ENCODE results near the gene C1orf167. TPM values are rescaled to one million over a fixed set of nuclear protein-coding genes. Genes with fewer than 3 reads are reported as not detected.

Gene C1orf167
- total RNA-seq, 1 donor from 2014 or later: not detected

GRCh38 chr1:11826946-11827345 lies 65.0 kb downstream of the C1orf167 start:
- Histone ChIP-seq H3K4me1 (no peaks in the 10 kb centered on the region), H3K36me3 (peaks cover 0 to 96% of the 10 kb centered on the region in 2 donors), H3K9me3 (no peaks in the 10 kb centered on the region), H3K27ac (no peak overlapping the region), H3K27me3 (no peaks in the 10 kb centered on the region), H3K4me3 (no peak overlapping the region)
- intact Hi-C loops (cut with DNase I): no loop called here
- TF ChIP-seq POLR2AphosphoS5 (IDR thresholded peaks at IDR 0.05; ENCODE audit: insufficient read depth in 1 of 2, low read depth in 1 of 2) (no peak), POLR2A (IDR thresholded peaks at IDR 0.05) (no peak), CTCF (IDR thresholded peaks at IDR 0.05) (no peak)
- DNase-seq (ENCODE audit: extremely low spot score in 2 of 2): no peak

- Histone ChIP-seq H3K27ac (no peak overlapping the region), H3K36me3 (peaks cover 0 to 95% of the 10 kb centered on the region in 2 donors), H3K27me3 (no peaks in the 10 kb centered on the region), H3K4me3 (no peak overlapping the region), H3K4me1 (no peaks in the 10 kb centered on the region), H3K9me3 (no peaks in the 10 kb centered on the region)
- TF ChIP-seq CTCF (IDR thresholded peaks at IDR 0.05) (no peak), POLR2AphosphoS5 (IDR thresholded peaks at IDR 0.05; ENCODE audit: insufficient read depth in 1 of 2, low read depth in 1 of 2) (no peak), POLR2A (IDR thresholded peaks at IDR 0.05) (no peak)
- intact Hi-C loops (cut with DNase I): no loop called here
- DNase-seq (ENCODE audit: extremely low spot score in 2 of 2): no peak
These were observed 66.5 kb downstream of the C1orf167 start for GRCh38 chr1:11828511-11828910.

- intact Hi-C loops (cut with DNase I): no loop called here
These were observed 70.1 kb downstream of the C1orf167 start for GRCh38 chr1:11831945-11832725.

GRCh38 chr1:11833497-11833896 lies 71.5 kb downstream of the C1orf167 start:
- Histone ChIP-seq H3K4me1 (no peaks in the 10 kb centered on the region), H3K27me3 (no peaks in the 10 kb centered on the region), H3K36me3 (peaks cover 0 to 94% of the 10 kb centered on the region in 2 donors), H3K4me3 (no peak overlapping the region), H3K9me3 (no peaks in the 10 kb centered on the region), H3K27ac (no peak overlapping the region)
- TF ChIP-seq POLR2A (IDR thresholded peaks at IDR 0.05): no peak
- TF ChIP-seq POLR2AphosphoS5 (IDR thresholded peaks at IDR 0.05; ENCODE audit: insufficient read depth in 1 of 2, low read depth in 1 of 2): no peak
- no peak for TF ChIP-seq CTCF (IDR thresholded peaks at IDR 0.05)
- DNase-seq (ENCODE audit: extremely low spot score in 2 of 2): no peak
- intact Hi-C loops (cut with DNase I): no loop called here

More at GRCh38 chr1:11831945-11832725, 70.1 kb downstream of the C1orf167 start:
- Histone ChIP-seq H3K27me3 (no peaks in the 10 kb centered on the region), H3K9me3 (no peaks in the 10 kb centered on the region), H3K27ac (no peak overlapping the region), H3K36me3 (peaks cover 0 to 94% of the 10 kb centered on the region in 2 donors), H3K4me1 (no peaks in the 10 kb centered on the region), H3K4me3 (no peak overlapping the region)
- TF ChIP-seq CTCF (IDR thresholded peaks at IDR 0.05) (no peak), POLR2AphosphoS5 (IDR thresholded peaks at IDR 0.05; ENCODE audit: insufficient read depth in 1 of 2, low read depth in 1 of 2) (no peak)
- no peak for DNase-seq (ENCODE audit: extremely low spot score in 2 of 2)

GRCh38 chr1:11833900-11834299 lies 71.9 kb downstream of the C1orf167 start:
- no peak overlapping the region for H3K4me3 ChIP-seq
- H3K36me3 ChIP-seq: peaks cover 0 to 90% of the 10 kb centered on the region in 2 donors
- TF ChIP-seq CTCF (IDR thresholded peaks at IDR 0.05) (no peak), POLR2AphosphoS5 (IDR thresholded peaks at IDR 0.05; ENCODE audit: insufficient read depth in 1 of 2, low read depth in 1 of 2) (no peak)
- H3K27me3 ChIP-seq: no peaks in the 10 kb centered on the region
- H3K9me3 ChIP-seq: no peaks in the 10 kb centered on the region
- H3K4me1 ChIP-seq: no peaks in the 10 kb centered on the region
- no peak overlapping the region for H3K27ac ChIP-seq
- no peak for DNase-seq (ENCODE audit: extremely low spot score in 2 of 2)
- intact Hi-C loops (cut with DNase I): no loop called here
